Brain microvascular endothelial cell (primary cell): ENCODE measurements around the gene HOXB5.

Experiments used
- DNase-seq: peaks from one replicate; pipeline ENCODE4 v3.0.0-alpha.2; 2020
- H3K27ac ChIP-seq: fragments of 250-450 bp; sonication (Bioruptor Pico); 2 replicates; pipeline ENCODE4 v1.5.1; 2020; ENCODE audit warnings: mild to moderate bottlenecking, moderate library complexity
- H3K27me3 ChIP-seq: fragments of 250-450 bp; sonication (Bioruptor Pico); replicated peaks from 2 replicates; pipeline ENCODE4 v1.5.1; 2020; ENCODE audit warnings: mild to moderate bottlenecking
- H3K36me3 ChIP-seq: fragments of 250-450 bp; sonication (Bioruptor Pico); replicated peaks from 2 replicates; pipeline ENCODE4 v1.5.1; 2020; ENCODE audit warnings: mild to moderate bottlenecking
- H3K4me3 ChIP-seq: 2 replicates; pipeline ENCODE4 v1.5.1; 2011; ENCODE audit warnings: low read depth, mild to moderate bottlenecking, control low read depth, low read length, moderate library complexity
- CTCF ChIP-seq: IDR thresholded peaks from 2 replicates; pipeline ENCODE4 v1.5.1; 2011; ENCODE audit warnings: low read depth, mild to moderate bottlenecking, moderate library complexity, low read length, control low read depth, inconsistent platforms; ENCODE audit errors: missing control alignments
- in situ Hi-C: cut with HindIII; loops from 2 replicates; pipeline ENCODE4 v1.10.0; 2017; ENCODE audit warnings: low sequenced_read_pairs, low pct_ligation_motif_present

HOXB5 gene

GRCh38 chr17:48584223-48584741, 9.3 kb downstream of the HOXB5 start:
- Histone ChIP-seq H3K4me3 (no peak overlapping the region), H3K27me3 (peaks cover 97% of the 10 kb centered on the region), H3K36me3 (no peaks in the 10 kb centered on the region), H3K27ac (no peak overlapping the region)
- in situ Hi-C loops = no loop called here
- no peak for TF ChIP-seq CTCF
- no peak for DNase-seq

DNA sequence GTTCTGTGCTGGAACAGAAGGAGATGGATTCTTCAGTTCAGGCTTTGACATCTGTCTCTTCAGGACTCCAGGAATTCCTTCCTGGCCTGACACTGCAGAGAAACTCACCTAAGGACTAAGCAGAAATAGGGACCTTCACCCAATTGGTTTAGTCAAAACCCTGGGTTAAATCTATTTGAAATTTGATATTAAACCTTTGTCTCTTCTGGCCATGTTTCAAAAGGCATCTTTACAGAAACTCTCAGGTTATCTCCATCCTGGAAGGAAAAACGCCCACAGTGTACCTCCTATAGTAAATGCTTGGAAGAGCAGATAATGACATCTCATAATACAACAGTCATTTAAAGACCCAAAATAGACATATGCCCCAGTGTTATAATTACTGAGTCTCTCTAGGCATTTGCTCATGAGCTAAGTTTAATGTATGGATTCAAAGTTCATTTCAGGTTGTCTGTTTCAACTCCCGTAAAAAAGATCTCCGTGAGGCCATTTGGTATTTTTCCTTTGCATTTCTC, 9.8 kb downstream of the HOXB5 start:
- DNase-seq = no peak
- Histone ChIP-seq H3K36me3 (no peaks in the 10 kb centered on the region), H3K27me3 (peaks cover 97% of the 10 kb centered on the region), H3K27ac (no peak overlapping the region), H3K4me3 (no peak overlapping the region)
- no peak for TF ChIP-seq CTCF
- in situ Hi-C loops = no loop called here

DNA sequence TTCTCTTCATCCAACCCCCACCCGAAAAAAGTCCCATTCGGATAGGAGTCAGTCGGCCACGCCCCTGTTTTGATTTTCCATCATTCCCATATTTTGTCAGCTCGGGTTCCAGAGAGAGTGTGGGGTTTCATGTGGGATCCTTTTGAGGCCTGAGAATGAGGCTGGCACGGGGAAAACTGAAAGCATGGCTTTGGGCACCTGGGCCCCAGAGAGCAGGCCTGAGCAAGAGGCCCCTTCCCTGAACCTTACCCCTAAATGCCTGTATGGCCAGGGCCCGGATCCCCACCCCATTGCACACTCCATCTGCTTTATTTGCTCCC, 10.9 kb downstream of the HOXB5 start:
- DNase-seq = no peak
- Histone ChIP-seq H3K27ac (no peak overlapping the region), H3K36me3 (no peaks in the 10 kb centered on the region), H3K4me3 (no peak overlapping the region), H3K27me3 (peaks cover 93% of the 10 kb centered on the region)
- in situ Hi-C loops = no loop called here
- TF ChIP-seq CTCF = no peak

DNA sequence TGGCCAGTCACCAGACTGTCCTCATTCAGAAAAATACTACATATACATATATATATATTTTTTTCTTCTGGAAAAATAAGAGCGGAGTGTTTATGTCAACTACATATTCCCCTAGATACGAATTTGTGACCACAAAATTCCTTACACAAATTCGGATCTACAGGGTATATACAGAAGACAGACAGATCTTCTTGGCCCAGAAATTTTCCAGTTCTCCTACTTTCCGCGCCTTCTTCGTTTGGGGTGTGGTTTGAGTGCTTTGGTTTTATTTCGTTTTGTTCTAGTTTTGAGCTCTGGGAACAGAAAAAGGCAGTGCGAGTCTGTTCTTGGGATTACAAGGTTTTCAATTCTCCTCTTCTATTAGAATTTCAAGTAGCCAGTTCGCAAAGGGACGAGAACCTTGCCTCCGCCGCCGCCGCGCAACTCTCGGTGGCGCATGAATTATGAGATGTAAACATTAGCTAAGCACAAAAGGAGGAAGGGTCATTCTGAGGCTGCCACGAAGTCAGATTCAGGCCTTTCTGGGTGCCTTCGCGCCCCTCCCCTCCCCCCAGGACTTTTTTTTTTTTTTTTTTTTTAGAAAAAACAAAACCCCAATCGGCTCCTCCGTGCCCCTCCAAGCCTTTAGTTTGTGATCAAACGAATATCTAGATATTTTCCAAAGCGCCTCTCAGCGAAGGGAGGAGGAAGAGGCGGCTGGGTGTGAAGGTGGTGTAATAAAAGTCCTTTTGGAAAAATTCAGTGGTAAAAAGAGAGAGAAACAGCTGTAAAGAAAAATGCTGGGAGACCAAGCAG, 13.6 kb downstream of the HOXB5 start:
- H3K27me3 ChIP-seq = peaks cover 91% of the 10 kb centered on the region
- in situ Hi-C loops = no loop called here
- DNase-seq = no peak
- no peaks in the 10 kb centered on the region for H3K36me3 ChIP-seq
- peak overlapping the region; percentile 58 for H3K4me3 ChIP-seq
- no peak overlapping the region for H3K27ac ChIP-seq
- no peak for TF ChIP-seq CTCF

GRCh38 chr17:48579471-48579759, 14.2 kb downstream of the HOXB5 start:
- H3K36me3 ChIP-seq = no peaks in the 10 kb centered on the region
- H3K27ac ChIP-seq = no peak overlapping the region
- DNase-seq = no peak
- H3K27me3 ChIP-seq = peaks cover 93% of the 10 kb centered on the region
- in situ Hi-C loops = no loop called here
- no peak for TF ChIP-seq CTCF
- H3K4me3 ChIP-seq = peak overlapping the region; percentile 5
